IMR-90 (cell line): ENCODE data around the gene COTL1. TPM values are rescaled to one million over a fixed set of nuclear protein-coding genes. Genes with fewer than 3 reads are reported as not detected.

ENCODE experiments used
- ATAC-seq: fragments of 200-7000 bp; cut with Tn5 transposase; 2 replicates; pipeline ENCODE4 v1.9.1; 2020; ENCODE audit warnings: low read depth, mild to moderate bottlenecking, moderate library complexity
- BruUV-seq: library from RNA; stranded (reverse); fragments of 400-500 nt; replicated peaks from 2 replicates; lab custom pipeline; 2021; lab: Mats Ljungman, UMichigan
- CTCF ChIA-PET: fragments of 300-600 bp; formaldehyde crosslinking; extraction: SDS; loops from one replicate; lab custom pipeline; 2021; ENCODE audit warnings: antibody characterized with exemption; lab: Yijun Ruan, JAX
- POLR2A ChIA-PET: fragments of 300-600 bp; sonication (Branson Sonifier 250); formaldehyde crosslinking; loops from one replicate; lab custom pipeline; 2022; ENCODE audit warnings: antibody characterized with exemption; ENCODE audit not compliant: unreplicated experiment; lab: Charles Lee
- DNase-seq: peaks from one replicate; pipeline ENCODE4 v3.0.0; 2013
- H2AFZ ChIP-seq: replicated peaks from 2 replicates; pipeline ENCODE3; 2013; ENCODE audit warnings: low read length, mild to moderate bottlenecking; ENCODE audit not compliant: poor library complexity
- H2AK5ac ChIP-seq: 2 replicates; pipeline ENCODE4 v1.6.1; 2013; ENCODE audit warnings: low read depth, low read length, inconsistent platforms
- H2AK9ac ChIP-seq: replicated peaks from 2 replicates; pipeline ENCODE3; 2013; ENCODE audit warnings: mild to moderate bottlenecking, low read depth, low read length, moderate library complexity; ENCODE audit not compliant: poor library complexity
- H2BK120ac ChIP-seq: 2 replicates; pipeline ENCODE4 v1.6.1; 2013; ENCODE audit warnings: low read depth, low read length, inconsistent platforms
- H2BK15ac ChIP-seq: 3 replicates; pipeline ENCODE4 v1.6.1; 2013; ENCODE audit warnings: low read depth, low read length, inconsistent platforms
- H2BK20ac ChIP-seq: 2 replicates; pipeline ENCODE4 v1.6.1; 2013; ENCODE audit warnings: low read depth, mild to moderate bottlenecking, inconsistent platforms, low read length, moderate library complexity
- H2BK5ac ChIP-seq: 2 replicates; pipeline ENCODE4 v1.6.1; 2013; ENCODE audit warnings: mild to moderate bottlenecking, low read depth, low read length, inconsistent platforms; ENCODE audit not compliant: poor library complexity, severe bottlenecking
- H3K14ac ChIP-seq: replicated peaks from 2 replicates; pipeline ENCODE4 v1.6.1; 2013; ENCODE audit warnings: low read depth, low read length, inconsistent platforms
- H3K18ac ChIP-seq: 2 replicates; pipeline ENCODE4 v1.6.1; 2013; ENCODE audit warnings: low read depth, low read length, control low read depth
- H3K23ac ChIP-seq: 2 replicates; pipeline ENCODE4 v1.6.1; 2013; ENCODE audit warnings: low read depth, low read length, inconsistent platforms
- H3K27ac ChIP-seq: 2 replicates; pipeline ENCODE4 v1.5.1; 2013; ENCODE audit warnings: mild to moderate bottlenecking, control low read depth, low read length; ENCODE audit not compliant: insufficient read depth
- H3K27me3 ChIP-seq: 2 replicates; pipeline ENCODE4 v1.6.1; 2013; ENCODE audit warnings: low read length; ENCODE audit not compliant: control insufficient read depth, insufficient read depth
- H3K36me3 ChIP-seq: 2 replicates; pipeline ENCODE4 v1.6.1; 2013; ENCODE audit warnings: low read length, mixed read lengths; ENCODE audit not compliant: control insufficient read depth, insufficient read depth
- H3K4ac ChIP-seq: 2 replicates; pipeline ENCODE4 v1.6.1; 2013; ENCODE audit warnings: low read depth, low read length, inconsistent platforms
- H3K4me1 ChIP-seq: 2 replicates; pipeline ENCODE4 v1.6.1; 2013; ENCODE audit warnings: low read length, mixed read lengths; ENCODE audit not compliant: control insufficient read depth, insufficient read depth
- H3K4me2 ChIP-seq: 2 replicates; pipeline ENCODE4 v1.6.1; 2013; ENCODE audit warnings: low read depth, mild to moderate bottlenecking, control low read depth, low read length, moderate library complexity
- H3K4me3 ChIP-seq: 2 replicates; pipeline ENCODE4 v1.5.1; 2013; ENCODE audit warnings: low read depth, mild to moderate bottlenecking, control low read depth, low read length, moderate library complexity; ENCODE audit not compliant: insufficient read depth
- H3K56ac ChIP-seq: 2 replicates; pipeline ENCODE4 v1.6.1; 2013; ENCODE audit warnings: low read length, inconsistent platforms; ENCODE audit not compliant: insufficient read depth; ENCODE audit errors: extremely low read depth
- H3K79me1 ChIP-seq, 2 experiments: 2 replicates each; pipeline ENCODE4 v1.6.1; 2013; ENCODE audit warnings: low read length in 2 of 2, inconsistent platforms in 1 of 2, low read depth in 1 of 2
- H3K9ac ChIP-seq: 2 replicates; pipeline ENCODE4 v1.6.1; 2013; ENCODE audit warnings: low read depth, low read length, control low read depth
- H3K9me1 ChIP-seq: 2 replicates; pipeline ENCODE4 v1.6.1; 2013; ENCODE audit warnings: low read length, inconsistent platforms; ENCODE audit not compliant: insufficient read depth
- H3K9me3 ChIP-seq: 2 replicates; pipeline ENCODE4 v1.6.1; 2013; ENCODE audit warnings: low read length; ENCODE audit not compliant: control insufficient read depth, insufficient read depth
- H4K20me1 ChIP-seq: 2 replicates; pipeline ENCODE4 v1.6.1; 2013; ENCODE audit warnings: low read length, inconsistent platforms; ENCODE audit not compliant: insufficient read depth
- H4K5ac ChIP-seq: 2 replicates; pipeline ENCODE4 v1.6.1; 2013; ENCODE audit warnings: mild to moderate bottlenecking, low read depth, low read length, control low read depth
- H4K8ac ChIP-seq, 2 experiments: 2 replicates each; pipeline ENCODE4 v1.6.1; 2013; ENCODE audit warnings: low read depth in 2 of 2, low read length in 2 of 2, control low read depth in 1 of 2, inconsistent platforms in 1 of 2
- H4K91ac ChIP-seq: 2 replicates; pipeline ENCODE4 v1.6.1; 2013; ENCODE audit warnings: low read depth, low read length, inconsistent platforms; ENCODE audit not compliant: insufficient read depth
- CEBPB ChIP-seq: IDR thresholded peaks from 2 replicates; pipeline ENCODE4 v1.6.1; 2012; ENCODE audit warnings: low read depth, low read length, improper control_type of control experiment
- CHD1 ChIP-seq: IDR thresholded peaks from 2 replicates; pipeline ENCODE4 v1.6.1; 2012; ENCODE audit warnings: low read depth, low read length, improper control_type of control experiment
- FOS ChIP-seq: fragments of 150-350 bp; IDR thresholded peaks from 2 replicates; pipeline ENCODE4 v1.6.1; 2016; ENCODE audit warnings: low read depth, low read length
- POLR2A ChIP-seq: IDR thresholded peaks from 2 replicates; pipeline ENCODE4 v1.6.1; 2012; ENCODE audit warnings: mild to moderate bottlenecking, low read depth, low read length
- WGBS, 2 experiments: methylation state at CpG; one replicate each; pipeline versions ENCODE4 v1.1.5 to v1.1.7; 2013; ENCODE audit warnings: missing lambda C conversion rate in 2 of 2; ENCODE audit not compliant: insufficient read length in 1 of 2; ENCODE audit errors: extremely low coverage in 2 of 2; 5-methylcytosine and 5-hydroxymethylcytosine counted together
- dilution Hi-C: fragments of 300-500 bp; cut with HindIII; formaldehyde crosslinking; loops from one replicate; pipeline ENCODE4 v1.14.3; 2018; ENCODE audit warnings: low sequenced_read_pairs; ENCODE audit not compliant: unreplicated experiment
- in situ Hi-C: fragments of 300-500 bp; cut with MboI; formaldehyde crosslinking; loops from 3 replicates; pipeline ENCODE4 v1.14.3; 2019; ENCODE audit warnings: low sequenced_read_pairs, inconsistent platforms, mixed read lengths
- intact Hi-C: fragments of 100-400 bp; cut with micrococcal nuclease; formaldehyde crosslinking; loops from 2 replicates; pipeline ENCODE4 v1.10.0; 2022
- polyA plus RNA-seq, 3 experiments: library from polyadenylated mRNA; depleted of rRNA; stranded (reverse); fragments of >200 nt; gene quantifications; 2 replicates each; pipeline ENCODE4 v1.2.3, GENCODE V29; 2012; ENCODE audit warnings: low replicate concordance in 1 of 3
- total RNA-seq: library from RNA; depleted of rRNA; stranded (reverse); fragments of >200 nt; gene quantifications from 2 replicates; pipeline ENCODE4 v1.2.3, GENCODE V29; 2012
- TF ChIP-seq, protein P1 (sequence below): conservative IDR thresholded peaks from 2 replicates; pipeline ENCODE4 v1.5.1; 2012; ENCODE audit warnings: mild to moderate bottlenecking, low read depth, low read length, improper control_type of control experiment
- TF ChIP-seq, protein P2 (sequence below): fragments of 150-350 bp; IDR thresholded peaks from 2 replicates; pipeline ENCODE4 v1.6.1; 2017; ENCODE audit warnings: mild to moderate bottlenecking, antibody characterized with exemption, low read length, low read depth

The COTL1 gene
- total and polyA plus RNA-seq, 2 of the 4 experiments (the other 2 are of a cell fraction) = 144 to 258 TPM

DNA sequence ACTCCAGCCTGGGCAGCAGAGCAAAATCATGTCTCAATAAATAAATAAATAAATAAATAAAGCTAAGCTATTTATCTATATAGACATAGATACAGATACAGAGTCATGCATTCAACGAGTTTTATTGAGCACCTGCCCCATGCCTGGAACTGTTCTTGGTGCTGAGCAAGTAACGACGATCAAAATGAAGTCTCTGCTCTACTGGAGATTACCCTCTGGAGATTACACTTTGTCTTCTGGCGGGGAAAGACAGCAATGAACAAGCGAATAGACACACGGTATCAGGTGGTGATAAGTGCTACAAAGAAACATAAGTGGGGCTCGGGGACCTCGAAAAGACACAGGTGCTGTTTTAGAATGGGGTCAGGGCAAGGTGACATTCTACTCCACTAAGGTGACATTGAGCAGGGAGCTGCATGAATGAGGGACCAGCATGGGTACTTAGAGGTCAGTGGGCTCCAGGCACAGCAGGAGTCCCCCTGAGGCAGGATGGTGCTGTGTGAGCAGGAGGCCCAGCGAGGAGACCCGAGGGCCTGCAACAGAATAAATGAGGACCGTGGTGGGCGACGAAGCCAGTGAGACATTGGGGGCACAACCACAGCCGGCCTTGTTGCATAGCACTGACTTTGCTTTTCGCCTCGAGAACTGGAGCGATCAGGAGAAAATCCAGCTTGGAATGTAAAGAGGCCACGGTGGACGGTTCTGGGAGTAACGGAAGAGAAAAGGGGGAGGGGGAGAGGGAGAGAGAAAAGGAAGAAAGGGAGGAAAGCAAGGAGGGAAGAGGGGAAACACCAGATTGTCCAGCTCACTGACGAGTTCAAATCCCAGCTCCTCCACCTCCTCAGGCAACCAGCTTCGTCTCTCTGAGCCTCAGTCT is 71.0 kb downstream of the COTL1 start:
- ChIA-PET POLR2A (interaction anchor here (0.6 kb wide), 1 partner anchor 168 kb away, joined by 3 read pairs; no protein-coding TSS in a partner anchor), CTCF (no interaction called here)
- Histone ChIP-seq H3K27ac (no peak overlapping the region), H4K91ac (no peak overlapping the region), H3K18ac (no peak overlapping the region), H3K14ac (no peak overlapping the region), H3K27me3 (no peaks in the 10 kb centered on the region), H3K4ac (no peak overlapping the region), H3K79me1 (no peaks in the 10 kb centered on the region), H3K56ac (no peak overlapping the region), H2BK20ac (no peak overlapping the region), H3K9ac (no peak overlapping the region), H3K9me1 (no peaks in the 10 kb centered on the region; the same call in 1 of the 2 replicates), H4K5ac (no peak overlapping the region), H2AK5ac (no peak overlapping the region), H2BK120ac (no peak overlapping the region), H3K23ac (no peak overlapping the region), H3K9me3 (no peaks in the 10 kb centered on the region), H3K4me3 (no peak overlapping the region), H2BK15ac (no peak overlapping the region), H3K36me3 (no peaks in the 10 kb centered on the region), H3K4me2 (no peak overlapping the region), H4K8ac (no peak overlapping the region), H4K20me1 (no peaks in the 10 kb centered on the region), H2BK5ac (no peak overlapping the region), H3K4me1 (peaks cover 2% of the 10 kb centered on the region; the same call in 1 of the 2 replicates), H2AK9ac (no peak overlapping the region), H2AFZ (no peak overlapping the region)
- no TSS peak for BruUV-seq
- WGBS, 2 experiments = 74% methylated on average over 10 of the region's 22 CpGs; no CpG with 5 or more reads in 1 of the 2 experiments
- TF ChIP-seq CHD1 (no peak), POLR2A (no peak), FOS (no peak), CEBPB (no peak)
- TF ChIP-seq, protein P1, sequence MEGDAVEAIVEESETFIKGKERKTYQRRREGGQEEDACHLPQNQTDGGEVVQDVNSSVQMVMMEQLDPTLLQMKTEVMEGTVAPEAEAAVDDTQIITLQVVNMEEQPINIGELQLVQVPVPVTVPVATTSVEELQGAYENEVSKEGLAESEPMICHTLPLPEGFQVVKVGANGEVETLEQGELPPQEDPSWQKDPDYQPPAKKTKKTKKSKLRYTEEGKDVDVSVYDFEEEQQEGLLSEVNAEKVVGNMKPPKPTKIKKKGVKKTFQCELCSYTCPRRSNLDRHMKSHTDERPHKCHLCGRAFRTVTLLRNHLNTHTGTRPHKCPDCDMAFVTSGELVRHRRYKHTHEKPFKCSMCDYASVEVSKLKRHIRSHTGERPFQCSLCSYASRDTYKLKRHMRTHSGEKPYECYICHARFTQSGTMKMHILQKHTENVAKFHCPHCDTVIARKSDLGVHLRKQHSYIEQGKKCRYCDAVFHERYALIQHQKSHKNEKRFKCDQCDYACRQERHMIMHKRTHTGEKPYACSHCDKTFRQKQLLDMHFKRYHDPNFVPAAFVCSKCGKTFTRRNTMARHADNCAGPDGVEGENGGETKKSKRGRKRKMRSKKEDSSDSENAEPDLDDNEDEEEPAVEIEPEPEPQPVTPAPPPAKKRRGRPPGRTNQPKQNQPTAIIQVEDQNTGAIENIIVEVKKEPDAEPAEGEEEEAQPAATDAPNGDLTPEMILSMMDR = no peak
- TF ChIP-seq, protein P2, sequence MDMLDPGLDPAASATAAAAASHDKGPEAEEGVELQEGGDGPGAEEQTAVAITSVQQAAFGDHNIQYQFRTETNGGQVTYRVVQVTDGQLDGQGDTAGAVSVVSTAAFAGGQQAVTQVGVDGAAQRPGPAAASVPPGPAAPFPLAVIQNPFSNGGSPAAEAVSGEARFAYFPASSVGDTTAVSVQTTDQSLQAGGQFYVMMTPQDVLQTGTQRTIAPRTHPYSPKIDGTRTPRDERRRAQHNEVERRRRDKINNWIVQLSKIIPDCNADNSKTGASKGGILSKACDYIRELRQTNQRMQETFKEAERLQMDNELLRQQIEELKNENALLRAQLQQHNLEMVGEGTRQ = no peak
- ATAC-seq = no peak
- in situ Hi-C loops (no loop called here), intact Hi-C loops (no loop called here), dilution Hi-C loops (no loop called here)
- no peak for DNase-seq
